B cell (primary cell): Measurements from ENCODE around the gene RBFA. TPM values are rescaled to one million over a fixed set of nuclear protein-coding genes. Genes with fewer than 3 reads are reported as not detected.

Experiments
- ATAC-seq: fragments of 200-7000 bp; cut with Tn5 transposase; one replicate; pipeline ENCODE4 v1.10.0; 2021; ENCODE audit warnings: low read depth, mild to moderate bottlenecking, moderate number of reproducible peaks, moderate library complexity
- CTCF ChIA-PET: fragments of 350-600 bp; sonication (Branson Sonifier 250); formaldehyde crosslinking; loops from one replicate; lab custom pipeline; 2021; ENCODE audit warnings: antibody characterized with exemption, inconsistent platforms; lab: Charles Lee
- POLR2A ChIA-PET: fragments of 350-600 bp; sonication (Branson Sonifier 250); formaldehyde crosslinking; loops from one replicate; lab custom pipeline; 2021; ENCODE audit warnings: antibody characterized with exemption; lab: Charles Lee
- DNase-seq: peaks from one replicate; pipeline ENCODE4 v3.0.0; 2013
- H2AFZ ChIP-seq: 2 replicates; pipeline ENCODE4 v1.6.1; 2012; ENCODE audit warnings: mild to moderate bottlenecking, low read depth, low read length; ENCODE audit not compliant: insufficient read depth, poor library complexity, severe bottlenecking
- H3K27ac ChIP-seq, 2 donors: 1 replicate in 1 of 2; 2 replicates in 1 of 2; pipeline ENCODE4 v1.5.1; 2012 to 2013; ENCODE audit warnings: low read length in 2 of 2, mild to moderate bottlenecking in 2 of 2, moderate library complexity in 1 of 2
- H3K27me3 ChIP-seq, 4 experiments: fragments of 200-600 bp in 1 of 4; sonication (generic) in 1 of 4; replicated peaks in 1 of 4; 1 replicate in 2 of 4; 2 replicates in 2 of 4; pipeline versions ENCODE4 v1.6.1 to v1.7.0; 2013 to 2016; ENCODE audit warnings: low read length in 3 of 4, mild to moderate bottlenecking in 2 of 4, mixed read lengths in 1 of 4, moderate library complexity in 1 of 4; ENCODE audit not compliant: insufficient read depth in 4 of 4, control insufficient read depth in 3 of 4; ENCODE audit errors: control extremely low read depth in 1 of 4
- H3K36me3 ChIP-seq, 2 experiments: replicated peaks in 1 of 2; 1 replicate in 1 of 2; 2 replicates in 1 of 2; pipeline versions ENCODE4 v1.6.1 to v1.7.1; 2013; ENCODE audit warnings: low read length in 1 of 2; ENCODE audit not compliant: insufficient read depth in 2 of 2, control insufficient read depth in 1 of 2; ENCODE audit errors: control extremely low read depth in 1 of 2, extremely low read depth in 1 of 2
- H3K4me1 ChIP-seq, 2 donors: fragments of 200-600 bp in 1 of 2; sonication (generic) in 1 of 2; 1 replicate in 1 of 2; 2 replicates in 1 of 2; pipeline versions ENCODE4 v1.5.1 to v1.6.1; 2013 to 2017; ENCODE audit warnings: low read length in 2 of 2; ENCODE audit not compliant: control insufficient read depth in 2 of 2, insufficient read depth in 2 of 2
- H3K4me2 ChIP-seq: replicated peaks from 2 replicates; pipeline ENCODE3; 2012; ENCODE audit warnings: mild to moderate bottlenecking, low read depth, low read length; ENCODE audit not compliant: poor library complexity, severe bottlenecking
- H3K4me3 ChIP-seq, 5 experiments: fragments of 200-600 bp in 1 of 5; sonication (generic) in 1 of 5; 1 replicate in 3 of 5; 2 replicates in 2 of 5; pipeline versions ENCODE4 v1.5.1 to v1.7.0; 2011 to 2016; ENCODE audit warnings: low read length in 4 of 5, mild to moderate bottlenecking in 4 of 5, low read depth in 2 of 5, control low read depth in 1 of 5, moderate library complexity in 1 of 5; ENCODE audit not compliant: insufficient read depth in 1 of 5; ENCODE audit errors: control extremely low read depth in 1 of 5, extremely low read depth in 1 of 5
- H3K79me2 ChIP-seq: fragments of 200-600 bp; sonication (generic); one replicate; pipeline ENCODE4 v1.6.0; 2016; ENCODE audit warnings: low read length; ENCODE audit not compliant: control insufficient read depth, insufficient read depth
- H3K9ac ChIP-seq: fragments of 200-600 bp; sonication (generic); 2 replicates; pipeline ENCODE4 v1.6.1; 2017; ENCODE audit warnings: mild to moderate bottlenecking, low read length, moderate library complexity
- H3K9me3 ChIP-seq, 3 donors: one replicate each; pipeline versions ENCODE4 v1.6.1 to v1.7.1; 2013; ENCODE audit warnings: low read length in 2 of 3; ENCODE audit not compliant: control insufficient read depth in 2 of 3, insufficient read depth in 1 of 3; ENCODE audit errors: control extremely low read depth in 1 of 3
- H4K20me1 ChIP-seq: 2 replicates; pipeline ENCODE4 v1.6.0; 2012; ENCODE audit warnings: mild to moderate bottlenecking, low read length; ENCODE audit not compliant: insufficient read depth, control insufficient read depth, poor library complexity, severe bottlenecking
- H3K27ac Mint-ChIP-seq: one replicate; pipeline ENCODE4 v1.8.0; 2021; ENCODE audit warnings: mixed read lengths
- H3K27me3 Mint-ChIP-seq: one replicate; pipeline ENCODE4 v1.8.0; 2021; ENCODE audit warnings: mixed read lengths
- H3K4me1 Mint-ChIP-seq: one replicate; pipeline ENCODE4 v1.8.0; 2021; ENCODE audit warnings: mixed read lengths
- H3K4me3 Mint-ChIP-seq: one replicate; pipeline ENCODE4 v1.8.0; 2021; ENCODE audit warnings: mixed read lengths
- H3K9me3 Mint-ChIP-seq: one replicate; pipeline ENCODE4 v1.8.0; 2022; ENCODE audit warnings: mixed read lengths; ENCODE audit not compliant: insufficient read depth
- EZH2 ChIP-seq: IDR thresholded peaks from 2 replicates; pipeline ENCODE4 v1.6.1; 2012; ENCODE audit warnings: borderline replicate concordance, low read depth, mild to moderate bottlenecking, moderate library complexity, low read length; ENCODE audit not compliant: insufficient read depth, poor library complexity, severe bottlenecking
- WGBS: methylation state at CpG from one replicate; pipeline ENCODE4 v1.1.5; 2013; ENCODE audit warnings: missing lambda C conversion rate; ENCODE audit not compliant: insufficient coverage; 5-methylcytosine and 5-hydroxymethylcytosine counted together
- intact Hi-C: fragments of 100-400 bp; cut with micrococcal nuclease; formaldehyde crosslinking; loops from one replicate; pipeline ENCODE4 v1.10.0; 2022
- polyA plus RNA-seq: library from polyadenylated mRNA; depleted of rRNA; stranded (reverse); fragments of >200 nt; gene quantifications from 2 replicates; pipeline ENCODE4 v1.2.3, GENCODE V29; 2012
- total RNA-seq, 2 donors: library from RNA; stranded (reverse); fragments of 120-200 nt in 1 of 2; gene quantifications; 1 replicate in 1 of 2; 2 replicates in 1 of 2; pipeline versions ENCODE4 v1.2.3 to v1.2.4, GENCODE V29; 2013 to 2022
- TF ChIP-seq, protein P1 (sequence below): fragments of 200-600 bp; IDR thresholded peaks from one replicate; pipeline ENCODE4 v1.8.0; 2022; ENCODE audit warnings: antibody characterized with exemption, mild to moderate bottlenecking

RBFA gene
- total and polyA plus RNA-seq, 2 donors (not counting 1 experiment from before 2014, with no cell fraction given), result 22.0 to 24.2 TPM

DNA sequence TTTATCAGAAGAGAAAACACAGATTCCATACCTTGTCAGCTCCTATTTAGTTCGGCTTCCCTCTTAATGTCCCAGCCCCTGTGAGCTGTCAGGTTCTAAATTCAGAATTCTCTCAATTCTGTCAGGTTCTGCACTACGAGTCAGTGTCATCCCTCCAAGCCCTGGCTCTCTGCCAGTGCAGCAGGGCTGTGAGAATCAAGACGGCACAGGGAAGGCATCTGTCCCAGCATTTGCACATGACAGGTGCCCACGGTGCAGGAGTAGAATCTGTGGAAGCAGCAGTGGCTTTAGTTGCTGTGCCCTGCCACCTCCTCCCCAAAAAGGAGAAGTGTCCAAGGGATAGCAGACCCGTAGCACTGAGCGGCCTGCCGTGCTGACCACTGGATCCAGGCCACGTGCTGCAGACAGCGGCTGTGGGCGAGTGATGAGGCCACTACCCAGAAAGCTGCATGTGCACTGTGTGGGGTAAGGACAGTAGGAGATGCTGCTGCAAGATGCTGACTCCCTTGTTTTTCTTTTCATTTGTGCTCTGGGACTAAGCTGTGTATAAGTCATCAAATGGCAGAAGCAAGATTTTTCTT lies 12.8 kb downstream of the RBFA start:
- no peak overlapping the region for H3K9ac ChIP-seq
- Mint-ChIP-seq H3K27ac (no peak overlapping the region), H3K27me3 (no peaks in the 10 kb centered on the region), H3K4me1 (no peaks in the 10 kb centered on the region), H3K9me3 (no peaks in the 10 kb centered on the region), H3K4me3 (no peak overlapping the region)
- intact Hi-C loops, result no loop called here
- no peak for TF ChIP-seq EZH2
- TF ChIP-seq, protein P1, sequence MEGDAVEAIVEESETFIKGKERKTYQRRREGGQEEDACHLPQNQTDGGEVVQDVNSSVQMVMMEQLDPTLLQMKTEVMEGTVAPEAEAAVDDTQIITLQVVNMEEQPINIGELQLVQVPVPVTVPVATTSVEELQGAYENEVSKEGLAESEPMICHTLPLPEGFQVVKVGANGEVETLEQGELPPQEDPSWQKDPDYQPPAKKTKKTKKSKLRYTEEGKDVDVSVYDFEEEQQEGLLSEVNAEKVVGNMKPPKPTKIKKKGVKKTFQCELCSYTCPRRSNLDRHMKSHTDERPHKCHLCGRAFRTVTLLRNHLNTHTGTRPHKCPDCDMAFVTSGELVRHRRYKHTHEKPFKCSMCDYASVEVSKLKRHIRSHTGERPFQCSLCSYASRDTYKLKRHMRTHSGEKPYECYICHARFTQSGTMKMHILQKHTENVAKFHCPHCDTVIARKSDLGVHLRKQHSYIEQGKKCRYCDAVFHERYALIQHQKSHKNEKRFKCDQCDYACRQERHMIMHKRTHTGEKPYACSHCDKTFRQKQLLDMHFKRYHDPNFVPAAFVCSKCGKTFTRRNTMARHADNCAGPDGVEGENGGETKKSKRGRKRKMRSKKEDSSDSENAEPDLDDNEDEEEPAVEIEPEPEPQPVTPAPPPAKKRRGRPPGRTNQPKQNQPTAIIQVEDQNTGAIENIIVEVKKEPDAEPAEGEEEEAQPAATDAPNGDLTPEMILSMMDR, result no peak
- H4K20me1 ChIP-seq, result no peaks in the 10 kb centered on the region
- H3K36me3 ChIP-seq, result peaks cover 0 to 21% of the 10 kb centered on the region in 2 experiments
- no peak overlapping the region for H3K4me3 ChIP-seq
- CTCF ChIA-PET, result no interaction called here
- H2AFZ ChIP-seq, result no peak overlapping the region
- H3K4me2 ChIP-seq, result no peak overlapping the region
- H3K4me1 ChIP-seq, result no peaks in the 10 kb centered on the region
- peaks cover 0 to 14% (median 5%) of the 10 kb centered on the region in 3 donors for H3K9me3 ChIP-seq
- WGBS, result 88% methylated on average over 10 of the region's 10 CpGs
- POLR2A ChIA-PET, result no interaction called here
- no peak overlapping the region for H3K27ac ChIP-seq
- no peaks in the 10 kb centered on the region for H3K79me2 ChIP-seq
- DNase-seq (no peak), ATAC-seq (no peak)
- H3K27me3 ChIP-seq, result no peaks in the 10 kb centered on the region

DNA sequence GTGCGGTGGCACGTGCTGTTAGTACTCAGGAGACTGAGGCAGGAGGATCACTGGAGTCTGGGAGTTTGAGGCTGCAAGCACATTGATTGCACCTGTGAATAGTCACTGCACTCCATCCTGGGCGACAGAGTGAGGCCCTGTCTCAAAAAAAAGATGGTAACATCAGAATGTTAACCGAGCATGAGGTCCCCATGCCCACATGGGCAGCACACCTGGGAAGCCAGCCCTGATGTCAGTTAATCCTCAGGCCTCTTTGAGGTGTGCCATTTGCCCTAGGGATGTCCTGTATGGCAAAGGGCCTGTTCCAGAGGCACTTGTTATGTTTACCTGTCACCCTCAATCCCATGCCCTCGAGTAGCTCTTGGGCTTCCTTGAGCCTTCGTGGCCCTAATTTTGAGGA lies 16.6 kb downstream of the RBFA start:
- Mint-ChIP-seq H3K4me1 (no peaks in the 10 kb centered on the region), H3K4me3 (no peak overlapping the region), H3K27me3 (no peaks in the 10 kb centered on the region), H3K9me3 (peaks cover 8% of the 10 kb centered on the region), H3K27ac (no peak overlapping the region)
- ATAC-seq, result no peak
- H3K4me2 ChIP-seq, result no peak overlapping the region
- H2AFZ ChIP-seq, result no peak overlapping the region
- DNase-seq, result no peak
- H3K79me2 ChIP-seq, result no peaks in the 10 kb centered on the region
- peaks cover 0 to 7% of the 10 kb centered on the region in 2 experiments for H3K36me3 ChIP-seq
- H3K4me3 ChIP-seq, result no peak overlapping the region
- POLR2A ChIA-PET, result no interaction called here
- no peak overlapping the region for H3K9ac ChIP-seq
- no peaks in the 10 kb centered on the region for H3K4me1 ChIP-seq
- CTCF ChIA-PET, result no interaction called here
- H3K9me3 ChIP-seq, result peaks cover 1 to 28% (median 16%) of the 10 kb centered on the region in 3 donors
- intact Hi-C loops, result no loop called here
- 98% methylated on average over 6 of the region's 6 CpGs for WGBS
- H3K27me3 ChIP-seq, result no peaks in the 10 kb centered on the region
- H4K20me1 ChIP-seq, result no peaks in the 10 kb centered on the region
- no peak overlapping the region for H3K27ac ChIP-seq
- TF ChIP-seq EZH2, result no peak
- TF ChIP-seq, protein P1, result no peak
